ENCODE results near the gene BANF2.

The BANF2 gene

DNA sequence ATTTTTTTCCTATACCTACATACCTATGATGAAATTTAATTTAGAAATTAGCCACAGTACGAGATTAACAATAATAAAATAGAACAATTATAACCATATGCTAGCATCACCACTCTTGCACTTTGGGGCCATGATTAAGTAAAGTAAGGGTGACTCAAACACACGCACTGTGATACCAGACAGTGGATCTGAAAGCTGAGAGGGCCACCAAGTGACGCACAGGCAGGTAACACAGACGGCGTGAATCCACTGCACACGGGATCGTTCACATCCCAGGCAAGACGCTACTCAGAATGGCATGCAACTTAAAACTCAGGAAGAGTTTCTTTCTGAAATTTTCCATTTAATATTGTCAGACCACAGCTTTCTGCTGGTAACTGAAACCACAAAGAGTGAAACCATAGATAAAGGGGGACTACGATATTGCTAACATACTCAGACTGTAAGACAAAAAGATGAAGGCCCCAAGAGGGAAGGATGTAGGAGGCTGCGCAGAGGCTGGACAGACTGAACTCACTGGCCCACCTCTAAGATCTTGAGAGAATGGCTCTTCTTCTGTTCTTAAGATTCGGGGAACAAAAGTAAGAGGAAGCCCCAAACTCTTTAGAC is 35.6 kb upstream of the BANF2 start:
- peak; percentile 19 for DNase-seq

GRCh38 chr20:17665756-17666155 is 34.0 kb upstream of the BANF2 start:
- DNase-seq, result no peak

DNA sequence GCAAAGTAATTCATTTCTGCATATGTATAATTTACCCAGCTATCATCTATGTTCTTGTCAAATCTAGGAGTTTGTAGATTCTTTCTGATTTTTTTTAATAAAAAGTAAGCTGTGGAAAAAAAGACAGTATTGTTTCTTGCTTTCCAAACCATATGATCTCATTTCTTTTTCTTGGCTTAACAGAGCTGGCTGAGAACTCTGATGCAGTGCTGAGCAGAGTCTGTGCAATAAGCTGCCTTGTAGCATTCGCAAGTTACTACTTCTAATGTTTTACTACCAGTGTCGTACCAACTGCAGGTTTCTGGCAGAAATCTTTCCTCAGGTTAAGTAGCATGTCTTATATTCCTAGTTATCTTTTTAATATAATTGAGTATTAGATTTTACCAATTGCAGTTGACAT is 33.3 kb upstream of the BANF2 start:
- DNase-seq, result no peak

GRCh38 chr20:17667445-17667844 is 32.3 kb upstream of the BANF2 start:
- DNase-seq, result no peak

- no peak for DNase-seq
Observed at GRCh38 chr20:17668432-17668831, 31.3 kb upstream of the BANF2 start.

DNA sequence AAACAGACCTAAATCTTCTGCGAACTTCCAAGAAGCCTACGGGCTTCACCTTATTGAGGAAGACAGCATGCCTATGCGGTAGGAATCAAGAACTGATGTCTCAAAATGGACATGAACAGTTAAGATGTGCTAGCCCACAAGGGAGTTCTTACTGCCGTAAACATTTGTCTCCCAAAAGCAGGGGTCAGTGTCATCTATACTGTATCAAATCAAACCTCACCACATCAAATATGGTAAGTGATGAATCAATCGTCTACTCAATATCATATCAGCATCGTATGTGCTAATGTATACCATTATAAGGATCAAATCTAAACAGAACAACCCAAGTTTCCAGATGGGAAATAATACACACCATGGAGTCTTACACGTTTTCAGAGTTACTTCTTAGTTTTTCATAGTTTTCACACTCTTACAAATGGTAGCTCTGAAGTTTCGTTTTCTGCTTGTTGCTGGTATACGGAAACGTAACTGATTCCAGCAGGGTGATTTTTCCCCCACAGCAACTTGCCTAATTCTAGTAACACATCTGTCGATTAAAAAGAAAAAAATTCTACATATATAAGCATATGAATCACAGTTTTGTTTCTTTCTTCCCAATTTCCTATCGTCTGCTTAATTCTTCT is 30.3 kb upstream of the BANF2 start:
- no peak for DNase-seq

GRCh38 chr20:17671011-17671410 is 28.8 kb upstream of the BANF2 start:
- no peak for DNase-seq

DNA sequence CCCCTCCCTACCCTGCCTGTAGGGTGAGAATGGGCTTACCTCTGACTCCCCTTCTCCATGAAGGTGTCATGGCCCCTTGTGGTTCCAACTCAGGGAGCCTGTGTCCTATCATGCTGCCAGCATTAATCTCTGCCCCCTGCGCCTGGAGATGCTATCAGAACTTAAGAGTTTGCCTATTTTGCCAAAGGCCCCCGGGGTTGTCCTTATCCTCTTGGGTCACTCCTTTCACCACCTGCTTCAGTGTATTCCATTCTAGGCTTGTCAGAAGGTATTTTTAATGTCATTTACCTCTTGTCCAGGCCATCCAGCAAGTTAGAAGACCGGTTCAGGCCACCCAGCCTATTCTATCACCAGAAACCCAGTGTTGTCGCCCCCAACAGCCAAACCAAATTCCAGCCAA is 28.2 kb upstream of the BANF2 start:
- no peak for DNase-seq

DNA sequence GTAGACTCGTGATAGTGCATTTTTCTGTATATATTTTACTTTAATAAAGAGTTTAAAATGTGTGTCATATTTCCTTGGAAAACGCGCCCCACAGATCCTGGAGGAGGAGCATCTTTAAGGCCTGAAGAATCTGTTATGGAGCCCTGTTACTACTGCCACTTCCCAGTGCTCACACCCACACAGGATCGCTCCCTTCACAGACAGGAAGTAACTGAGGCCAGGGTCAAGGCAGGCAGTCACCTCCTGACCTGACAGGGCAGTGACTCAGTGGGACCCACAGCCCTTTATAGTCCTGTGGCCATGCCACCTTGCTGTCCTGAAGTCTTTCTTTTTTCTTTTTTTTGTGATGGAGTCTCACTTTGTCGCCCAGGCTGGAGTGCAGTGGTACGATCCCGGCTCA is 26.7 kb upstream of the BANF2 start:
- DNase-seq, result no peak

DNA sequence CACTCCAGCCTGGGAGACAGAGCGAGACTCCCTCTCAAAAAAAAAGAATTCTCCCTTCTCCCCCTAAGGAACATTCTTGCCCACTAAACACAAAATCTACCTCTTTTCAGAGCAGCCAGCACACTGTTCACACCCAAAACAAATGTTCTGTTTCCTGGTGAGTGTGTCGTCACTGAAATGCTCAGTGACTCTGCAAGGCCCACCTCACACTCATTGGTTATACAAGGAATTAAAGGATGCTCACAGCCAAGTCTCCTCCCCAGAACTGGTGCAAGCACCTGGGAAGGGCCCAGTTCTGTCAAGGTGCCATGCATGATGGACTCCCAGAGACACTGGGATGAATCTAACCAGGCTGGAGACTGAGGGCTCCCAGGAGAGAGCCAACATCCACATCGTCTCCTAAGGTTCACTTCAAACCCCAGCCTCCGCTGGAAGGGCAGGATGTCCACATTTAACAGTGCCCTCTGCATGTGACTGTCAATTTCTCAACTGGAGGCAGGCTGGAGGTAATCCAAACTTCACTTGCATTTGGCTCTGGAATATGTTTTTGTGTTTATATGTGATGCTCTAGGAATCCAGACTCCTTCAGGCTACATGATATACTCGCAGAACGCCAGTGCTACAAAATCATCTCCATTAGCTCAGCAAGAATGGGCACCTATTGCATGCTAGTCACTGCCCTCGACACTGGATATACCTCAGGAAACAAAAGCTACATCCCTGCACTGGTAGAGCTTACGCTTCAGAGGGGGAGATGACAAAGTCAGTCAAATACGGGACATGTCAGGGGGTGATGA is 24.8 kb upstream of the BANF2 start:
- DNase-seq, result no peak

DNA sequence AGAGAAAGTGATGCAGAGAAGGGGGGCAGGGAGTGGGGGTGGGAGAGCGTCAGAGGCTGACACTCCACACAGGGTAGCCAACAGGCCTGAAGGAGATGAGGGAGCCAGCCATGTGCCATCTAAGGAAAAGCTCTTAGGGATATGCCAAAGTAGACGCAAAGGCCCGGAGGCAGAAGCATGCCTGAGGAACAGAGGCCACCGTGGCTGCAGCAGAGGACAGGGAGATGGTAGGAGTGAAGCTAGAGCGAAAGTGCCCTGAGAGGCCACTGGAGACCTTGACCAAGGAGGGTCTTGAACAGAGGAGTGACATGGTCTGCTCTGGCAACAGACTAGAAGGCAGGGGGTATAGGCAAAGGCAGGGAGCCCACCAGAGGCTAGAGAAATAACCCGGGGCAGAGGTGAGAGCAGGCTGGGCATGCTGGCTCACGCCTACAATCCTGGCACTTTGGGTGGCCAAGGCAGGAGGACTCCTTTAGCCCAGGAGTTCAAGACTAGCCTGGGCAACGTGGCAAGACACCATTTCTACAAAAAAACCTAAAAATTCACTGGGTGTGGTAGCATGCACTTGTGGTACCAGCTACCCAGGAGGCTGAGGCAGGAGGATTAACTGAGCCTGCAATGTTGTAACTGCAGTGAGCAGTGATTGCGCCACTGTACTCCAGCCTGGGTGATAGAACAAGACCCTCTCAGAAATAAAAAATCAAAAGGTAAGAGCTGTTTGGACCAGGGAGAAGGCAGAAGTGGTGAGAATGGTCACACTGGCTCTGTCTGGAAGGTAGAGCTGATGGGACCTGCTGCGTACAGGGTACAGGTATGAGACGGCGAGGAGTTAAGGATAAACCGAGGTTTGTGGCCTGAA is 24.0 kb upstream of the BANF2 start:
- DNase-seq, result no peak

DNA sequence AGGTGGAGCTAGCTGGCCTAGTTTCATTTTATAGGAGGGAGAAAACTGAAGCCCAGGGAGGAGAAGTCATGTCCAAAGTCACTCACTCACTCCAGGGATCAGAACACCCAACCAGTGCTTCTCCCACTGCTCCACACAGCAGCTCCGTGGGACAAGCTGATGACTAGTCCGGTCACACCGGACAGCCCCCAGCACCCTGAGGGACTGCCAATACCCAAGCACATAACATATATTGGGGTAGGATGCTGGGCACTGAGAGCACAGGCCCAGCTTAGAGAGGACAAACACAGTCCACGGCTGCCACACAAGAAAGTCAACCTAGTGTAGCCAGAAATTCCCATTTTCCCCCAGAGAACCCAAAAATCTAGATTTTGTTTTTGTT is 23.4 kb upstream of the BANF2 start:
- DNase-seq, result no peak

DNA sequence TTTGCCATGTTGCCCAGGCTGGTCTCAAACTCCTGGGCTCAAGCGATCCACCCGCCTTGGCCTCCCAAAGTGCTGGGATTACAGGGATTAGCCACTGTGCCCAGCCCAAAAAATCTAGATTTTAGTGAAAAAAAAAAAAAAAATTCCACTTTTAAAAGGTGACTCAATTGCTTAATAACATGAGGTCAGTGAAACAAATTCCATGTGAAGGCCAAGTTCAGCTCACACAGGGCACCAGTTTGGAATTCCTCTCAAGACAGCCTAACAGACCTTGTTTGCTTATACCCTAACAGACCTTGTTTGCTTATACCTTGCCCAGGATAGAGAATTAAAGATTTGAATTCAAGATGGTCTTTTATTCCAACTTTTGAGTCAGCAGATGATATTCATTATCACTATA is 22.8 kb upstream of the BANF2 start:
- DNase-seq, result no peak

DNA sequence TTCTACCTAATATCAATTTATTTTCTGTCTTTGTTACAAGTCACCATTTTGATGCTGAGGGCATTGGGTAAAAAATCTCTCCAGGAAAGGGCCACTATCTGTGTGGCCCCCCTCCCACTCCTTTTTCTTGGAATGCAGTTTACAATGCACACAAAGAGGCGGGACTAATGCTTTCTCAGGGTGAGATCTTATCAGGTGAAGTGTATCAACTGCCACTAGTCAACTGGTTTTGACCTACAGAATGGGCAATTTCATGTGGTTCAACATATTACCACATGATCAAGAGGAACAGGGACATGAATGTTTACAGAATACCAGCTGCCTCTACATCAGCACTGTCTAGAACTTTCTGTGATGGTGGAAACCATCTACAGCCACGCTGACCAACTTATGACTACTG is 21.5 kb upstream of the BANF2 start:
- DNase-seq, result no peak

DNA sequence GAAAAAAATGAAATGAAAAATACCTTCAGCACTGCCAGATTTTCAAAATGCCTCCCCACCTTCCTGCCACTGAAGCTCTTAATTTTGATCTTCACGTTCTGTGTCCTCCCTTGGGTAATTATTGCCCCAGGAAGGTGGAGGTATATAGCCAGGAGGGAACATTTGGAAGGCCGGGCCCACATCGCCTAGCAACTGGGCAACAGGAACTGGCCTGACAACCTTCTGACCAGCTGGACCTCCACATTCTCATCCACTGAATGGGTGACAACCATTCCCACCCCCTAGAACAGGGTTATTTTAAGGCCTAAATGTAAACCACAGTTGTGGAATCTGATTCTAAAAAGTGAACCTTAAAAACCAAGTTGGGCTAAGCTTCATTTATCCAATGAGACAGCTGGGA is 20.9 kb upstream of the BANF2 start:
- DNase-seq, result no peak

DNA sequence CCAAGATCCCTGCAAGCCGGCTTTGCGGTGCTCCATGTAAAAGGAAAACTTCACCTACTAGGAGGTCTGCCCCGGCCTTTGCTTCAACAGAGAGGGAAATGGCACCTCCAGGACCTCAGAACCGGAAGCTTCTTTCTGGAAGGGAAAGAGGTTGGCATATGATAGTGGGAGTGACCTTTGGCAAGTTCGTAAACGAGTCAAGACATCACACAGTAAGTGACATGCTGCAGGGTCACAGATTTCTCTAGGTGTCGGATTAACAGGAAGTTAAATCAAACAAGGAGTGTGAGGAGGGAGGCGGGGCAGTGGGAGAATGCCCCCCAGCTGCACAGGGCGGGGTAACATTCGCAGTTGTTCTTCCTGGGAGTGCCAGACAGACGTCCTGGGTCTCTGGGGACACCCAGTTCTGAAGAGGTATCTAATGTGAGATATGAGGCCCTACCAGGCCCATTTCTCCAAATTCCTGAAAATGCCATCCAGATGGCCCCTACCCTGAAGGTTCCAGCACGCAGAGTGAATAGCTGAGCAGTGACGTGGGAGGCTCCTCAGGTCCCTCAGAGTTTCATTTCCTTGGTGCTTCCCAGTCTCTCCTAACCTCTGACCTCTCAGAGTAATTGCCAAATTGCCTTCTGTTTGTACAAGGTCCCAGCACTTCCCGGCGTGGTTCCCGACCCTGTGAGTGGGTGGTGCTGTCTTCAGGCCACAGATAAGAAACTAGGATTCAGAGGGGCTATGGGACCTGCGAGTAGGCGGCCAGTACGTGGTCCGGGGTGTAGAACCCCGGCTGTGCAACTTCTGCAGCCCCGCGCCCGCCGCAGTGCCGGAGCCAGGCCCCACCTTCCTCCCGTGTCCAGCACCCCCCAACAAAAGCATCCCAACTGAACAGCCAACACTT is 19.6 kb upstream of the BANF2 start:
- DNase-seq, result no peak

DNA sequence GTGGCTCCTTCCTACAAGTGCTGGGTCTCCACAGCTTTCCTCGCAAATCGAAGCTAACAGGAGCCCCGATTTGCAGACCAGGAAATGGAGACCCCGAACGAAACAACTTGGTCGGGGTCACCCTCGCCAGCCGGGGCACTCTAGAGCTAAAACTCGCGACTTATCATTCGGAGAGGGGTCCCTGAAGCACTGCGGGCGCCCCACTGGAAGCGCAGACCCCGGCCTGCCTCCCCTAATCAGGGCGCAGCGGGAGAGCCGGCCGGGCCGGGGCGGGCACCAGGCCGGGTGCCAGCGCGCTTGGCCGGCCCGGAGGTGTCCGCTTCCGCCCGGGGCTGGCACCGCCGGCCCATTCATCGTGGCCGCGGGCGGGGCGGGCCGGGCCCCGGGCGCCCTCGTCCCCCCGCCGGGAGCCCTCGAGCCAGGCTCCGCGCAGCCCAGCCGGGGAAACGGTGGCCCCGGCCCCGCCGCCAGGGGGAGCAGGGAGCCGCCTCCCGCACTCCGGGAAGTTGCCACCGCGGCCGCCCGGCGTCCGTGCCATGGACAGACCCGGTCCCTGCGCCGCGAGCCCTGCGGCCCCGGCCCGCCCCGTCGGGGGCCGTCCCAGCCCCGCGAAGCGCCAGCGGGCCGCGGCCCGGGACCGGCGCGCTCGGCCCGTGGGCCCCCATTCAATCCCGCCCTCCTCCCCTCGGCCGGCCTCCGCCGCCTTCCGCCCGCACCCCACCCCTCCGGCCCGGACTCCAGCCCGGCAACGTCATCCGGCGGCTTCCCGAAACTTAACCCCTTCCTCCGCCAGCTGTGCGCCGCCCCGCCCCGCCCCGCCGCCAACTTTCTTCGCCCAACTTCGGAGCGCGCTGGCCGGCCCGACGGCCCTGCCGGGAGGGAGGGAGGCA is 18.7 kb upstream of the BANF2 start:
- peak; percentile 74 for DNase-seq

- DNase-seq, result no peak
Observed at GRCh38 chr20:17681726-17682102, 18.1 kb upstream of the BANF2 start.

DNA sequence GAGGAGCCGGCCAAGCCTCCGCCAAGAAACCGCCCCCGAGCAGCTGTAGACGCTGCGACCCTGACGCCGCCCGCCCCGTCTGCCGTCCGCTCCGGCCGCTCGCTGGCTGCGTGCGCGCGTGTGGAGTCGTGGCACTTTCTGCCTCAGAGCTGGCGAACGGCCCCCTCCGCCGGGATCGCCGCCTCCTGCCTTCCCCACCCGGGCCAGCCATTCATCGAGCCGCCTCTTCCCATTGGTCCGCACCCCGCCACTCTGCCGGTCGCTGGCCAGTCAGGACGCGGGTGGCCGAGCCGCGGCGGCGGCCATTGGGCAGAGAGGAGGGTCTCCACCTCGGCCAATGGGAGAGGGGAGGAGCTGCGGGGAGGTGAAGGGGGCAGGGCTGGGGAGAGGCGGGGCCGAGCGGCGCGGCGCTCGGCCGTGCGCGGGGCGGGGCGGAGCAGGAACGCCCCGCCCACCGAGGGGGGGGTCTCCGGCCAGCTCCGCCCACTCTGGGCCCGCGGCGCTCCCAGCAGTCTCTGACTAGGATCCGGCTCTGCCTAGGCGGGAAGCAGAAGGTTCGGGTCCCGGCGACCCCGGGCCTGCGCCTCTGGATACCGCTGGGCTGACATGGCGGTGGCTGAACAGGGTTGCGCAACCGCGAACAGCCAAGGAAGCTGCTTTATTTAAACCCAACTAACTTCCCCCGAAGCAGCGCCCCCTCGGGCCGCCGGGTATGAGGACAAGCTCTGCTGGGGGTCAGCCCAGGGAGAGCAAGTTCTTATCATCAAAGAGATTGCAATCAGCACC is 17.5 kb upstream of the BANF2 start, which contains the start of gene RRBP1:
TSS of gene RRBP1 (minus strand) at position 140 of the 786 bp plus-strand sequence. CDS start 21,735 bp downstream, outside the sequence.
- peak; percentile 98 for DNase-seq

DNA sequence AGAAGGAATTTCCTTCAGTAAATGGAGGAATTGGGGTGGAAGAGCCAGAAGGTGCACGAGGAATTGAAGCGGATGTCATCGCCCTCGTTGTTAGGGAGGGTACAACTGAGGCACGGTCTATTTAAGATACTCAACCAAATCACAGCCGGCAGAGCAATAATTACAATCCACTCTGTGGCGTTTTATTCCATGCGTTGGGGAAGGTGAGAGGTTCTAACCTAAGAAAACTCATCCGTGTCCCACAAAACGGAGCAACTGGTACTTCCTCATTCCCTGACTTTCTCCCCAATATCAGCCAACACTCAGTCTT is 16.9 kb upstream of the BANF2 start:
- no peak for DNase-seq

All from activated CD4-positive, alpha-beta T cell treated with anti-CD3 and anti-CD28 coated beads, Interleukin-2, amount 50 U/mL, for 16 hours (primary cell).